ENCODE results near the gene CASP12.
A peak's percentile ranks its signal among the peaks of the same experiment; 100 is the strongest.

The CASP12 gene

DNA sequence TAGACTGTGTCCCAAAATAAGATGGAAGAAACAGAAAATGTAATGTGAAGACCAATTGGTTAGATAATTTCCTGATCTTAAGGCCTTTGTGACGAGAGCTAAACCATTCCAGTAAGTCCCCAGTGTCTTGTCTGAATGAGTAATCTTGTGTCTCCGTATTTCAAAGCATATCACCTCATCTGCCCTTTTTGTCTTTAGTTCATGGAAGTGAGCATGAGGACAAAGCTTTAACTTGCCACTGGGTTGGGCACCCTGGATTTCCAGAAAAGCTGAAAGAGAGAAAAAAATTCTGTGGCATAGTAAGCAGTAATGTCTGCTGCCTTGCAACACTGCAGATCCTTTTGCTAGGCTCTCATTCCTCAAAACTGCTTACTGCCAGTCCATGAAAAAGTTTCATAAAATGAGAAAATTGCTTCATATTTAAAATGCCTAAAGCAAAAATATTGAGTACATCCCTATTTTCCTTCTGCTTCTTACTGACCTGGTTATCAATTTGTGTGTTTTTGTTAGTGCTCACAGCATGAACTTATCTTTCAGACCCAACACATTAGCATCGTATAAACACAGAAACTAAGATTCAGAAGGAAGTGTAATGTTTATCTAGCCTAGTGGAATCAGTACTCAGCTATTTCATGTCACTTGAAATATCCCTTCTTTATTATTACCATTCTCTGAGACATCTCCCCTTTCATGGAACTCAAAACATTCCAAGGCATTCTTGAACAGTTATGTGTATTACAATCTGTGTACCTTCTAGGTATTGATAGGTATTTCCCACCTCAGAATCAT lies 5.3 kb downstream of the CASP12 start:
- DNase-seq, result no peak

DNA sequence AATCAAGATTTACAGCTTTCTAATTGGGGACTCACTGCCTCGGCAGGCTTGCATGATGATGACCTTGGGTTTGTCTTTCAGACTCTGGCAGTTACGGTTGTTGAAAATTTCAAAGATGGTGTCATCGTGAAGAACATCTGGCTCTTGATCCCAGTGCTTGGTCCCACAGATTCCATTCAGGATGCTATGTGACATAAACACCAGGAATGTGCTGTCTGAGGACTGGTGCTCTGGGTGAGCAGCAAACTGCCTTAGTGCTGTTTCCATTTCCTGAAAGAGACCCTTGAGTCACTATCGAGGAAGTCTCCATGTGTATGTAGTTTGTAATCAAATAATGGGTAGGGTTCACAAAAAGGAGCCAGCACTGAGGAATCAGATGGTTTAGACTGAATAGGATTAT lies 7.1 kb downstream of the CASP12 start:
- no peak for DNase-seq

DNA sequence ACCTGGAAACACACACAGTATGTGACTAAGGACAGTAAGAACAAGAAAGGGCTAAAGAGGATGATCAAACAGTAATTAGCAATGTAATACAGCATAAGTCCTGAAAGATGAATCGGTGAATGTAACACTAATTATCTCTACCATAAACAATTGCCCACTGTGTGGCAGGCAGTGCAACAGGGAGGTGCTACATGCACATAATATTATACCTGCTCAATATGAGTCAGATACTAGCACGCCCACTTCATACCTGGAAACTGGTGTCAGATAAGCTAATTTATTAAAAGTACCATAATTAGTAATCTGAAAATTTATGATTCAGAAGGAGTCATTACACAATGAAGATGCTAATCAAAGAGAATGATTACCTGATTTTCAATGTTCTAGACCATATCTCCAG lies 14.9 kb downstream of the CASP12 start:
- no peak for DNase-seq

DNA sequence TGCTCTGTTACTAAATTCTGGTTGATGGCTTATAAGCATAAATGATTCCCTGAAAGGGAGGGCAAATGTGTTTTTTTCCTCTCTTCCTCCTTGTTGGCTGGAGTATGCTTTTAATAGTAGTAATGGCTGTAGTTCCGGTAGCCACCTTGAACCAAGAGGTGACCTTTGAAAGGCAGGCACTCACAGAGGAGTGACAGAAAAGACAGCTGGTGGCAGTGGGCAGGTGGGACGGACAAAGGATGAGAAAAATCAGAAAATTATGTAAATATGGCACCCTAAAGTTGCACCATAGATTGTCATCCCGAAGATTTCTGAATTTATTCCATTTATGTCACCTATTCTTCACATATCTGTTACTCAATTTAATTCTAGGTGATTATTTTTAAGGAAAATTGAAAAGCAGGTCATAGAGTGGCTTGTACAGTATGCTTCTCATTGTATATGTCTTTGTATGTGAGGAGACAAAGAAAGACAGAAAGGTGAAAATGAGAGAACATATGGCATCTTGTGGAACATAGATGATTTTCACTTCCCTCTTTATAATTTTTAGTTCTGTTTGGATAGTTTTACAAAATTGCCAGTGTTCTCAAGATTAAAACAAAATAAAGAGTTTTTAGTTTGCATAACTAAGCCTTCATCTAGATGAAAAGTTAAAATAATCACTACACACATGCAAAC lies 17.0 kb downstream of the CASP12 start:
- no peak for DNase-seq

DNA sequence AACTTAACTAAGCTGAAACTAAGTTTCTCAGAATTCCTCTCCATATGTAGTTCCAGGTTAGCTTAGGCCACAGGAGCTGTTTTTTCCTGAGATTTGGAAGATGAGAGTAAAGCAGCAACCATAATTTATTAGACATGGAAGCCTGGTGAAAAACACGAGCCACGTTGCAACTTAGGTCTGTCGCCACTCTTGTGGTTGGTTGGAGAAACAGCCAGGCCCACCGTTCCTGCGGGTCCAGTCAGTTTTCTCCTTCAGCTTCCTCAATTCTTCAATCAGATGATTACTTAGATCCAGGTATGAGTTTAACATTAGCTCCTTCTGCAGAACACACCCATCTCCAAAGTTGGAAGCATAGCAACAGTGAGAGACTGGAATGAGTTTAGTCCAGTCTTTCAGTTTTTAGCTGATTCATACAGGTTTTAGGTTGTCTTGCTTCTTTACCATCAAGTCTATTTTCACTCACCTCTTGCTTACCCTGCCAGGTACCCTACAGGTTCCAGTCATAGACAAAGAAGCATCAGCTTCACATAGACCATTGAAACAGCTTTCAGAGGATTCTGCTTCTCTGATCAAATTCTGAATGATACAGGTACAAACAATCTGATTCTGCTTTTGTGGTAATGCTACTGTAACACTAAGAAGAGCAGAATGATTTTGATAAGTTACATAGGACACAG lies 18.6 kb downstream of the CASP12 start:
- DNase-seq, result no peak

DNA sequence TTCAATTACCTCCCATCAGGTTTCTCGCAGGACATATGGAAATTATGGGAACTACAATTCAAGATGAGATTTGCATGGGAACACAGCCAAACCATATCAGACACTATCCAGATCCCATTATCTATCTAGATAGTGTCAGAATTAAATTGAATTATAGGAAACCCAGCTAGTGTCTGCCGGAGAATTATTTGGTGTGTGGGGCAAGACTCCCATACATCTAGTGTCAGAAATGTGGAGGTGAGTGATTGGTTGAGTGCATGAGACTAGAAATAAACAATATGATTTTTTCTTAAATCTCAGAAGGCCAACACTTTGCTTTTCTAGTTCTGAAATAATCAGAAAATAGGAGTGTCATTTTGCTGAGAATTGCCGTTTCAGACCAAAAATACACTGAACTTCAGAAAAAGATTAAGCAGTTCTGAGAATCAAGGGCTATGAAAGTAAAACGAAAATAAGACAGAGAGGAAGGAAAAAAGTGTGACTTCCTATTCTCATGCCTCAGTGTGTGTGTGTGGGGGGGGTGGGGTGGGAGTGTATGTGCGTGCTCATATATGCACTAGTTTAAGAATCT lies 21.3 kb downstream of the CASP12 start:
- DNase-seq, result no peak

DNA sequence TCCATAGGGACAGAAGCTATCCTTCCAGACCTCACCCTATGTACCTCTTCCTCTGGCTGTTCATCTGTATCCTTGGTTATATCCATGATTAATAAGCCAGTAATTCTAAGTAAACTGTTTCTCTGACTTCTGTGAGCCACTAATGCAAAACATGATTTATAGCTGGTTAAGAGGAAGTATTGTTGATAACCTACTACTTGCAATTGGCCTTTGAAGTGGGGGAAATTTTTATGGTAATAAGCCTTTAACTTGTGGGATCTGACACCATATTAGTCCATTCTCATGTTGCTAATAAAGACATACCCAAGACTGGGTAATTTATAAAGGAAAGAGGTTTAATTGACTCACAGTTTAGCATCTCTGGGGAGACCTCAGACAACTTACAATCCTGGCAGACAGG lies 21.9 kb downstream of the CASP12 start:
- DNase-seq, result no peak

DNA sequence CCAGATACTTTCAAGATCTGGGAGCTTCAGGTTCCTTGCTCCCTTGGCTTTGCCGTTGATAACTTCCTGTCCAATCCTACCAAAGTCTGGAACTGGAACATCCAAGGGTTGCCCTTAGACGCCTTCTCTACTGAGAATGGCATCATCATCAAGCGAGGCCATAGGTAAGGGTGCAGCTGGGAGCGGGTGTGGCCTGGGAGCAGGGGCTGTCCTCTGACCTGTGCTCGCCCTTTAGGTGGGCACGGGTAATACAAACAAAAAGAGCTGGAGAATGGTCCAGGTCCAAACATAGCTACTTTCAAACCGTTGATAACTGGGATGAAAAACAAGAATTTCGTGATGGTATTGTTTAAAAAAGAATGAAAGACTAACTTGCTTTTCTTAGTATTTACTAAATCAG lies 25.0 kb downstream of the CASP12 start:
- DNase-seq, result no peak

DNA sequence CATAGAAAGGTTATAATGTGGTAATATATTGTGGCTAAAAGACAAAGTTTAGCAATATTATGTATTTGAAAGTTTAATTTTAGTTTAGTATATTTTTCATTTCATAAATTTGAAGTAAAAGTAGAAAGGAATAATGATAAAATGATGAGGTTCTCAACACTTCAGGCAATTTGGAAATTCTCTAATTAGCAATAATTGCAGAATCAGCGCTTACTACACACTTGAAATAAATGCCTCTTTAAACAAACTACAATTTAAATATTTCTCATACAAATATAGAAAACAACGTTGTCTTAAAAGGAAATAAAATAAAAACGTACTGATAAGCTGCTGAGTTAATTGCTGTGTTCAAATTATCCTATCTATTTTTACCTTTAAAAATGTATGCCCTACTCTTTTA lies 25.9 kb downstream of the CASP12 start:
- no peak for DNase-seq

DNA sequence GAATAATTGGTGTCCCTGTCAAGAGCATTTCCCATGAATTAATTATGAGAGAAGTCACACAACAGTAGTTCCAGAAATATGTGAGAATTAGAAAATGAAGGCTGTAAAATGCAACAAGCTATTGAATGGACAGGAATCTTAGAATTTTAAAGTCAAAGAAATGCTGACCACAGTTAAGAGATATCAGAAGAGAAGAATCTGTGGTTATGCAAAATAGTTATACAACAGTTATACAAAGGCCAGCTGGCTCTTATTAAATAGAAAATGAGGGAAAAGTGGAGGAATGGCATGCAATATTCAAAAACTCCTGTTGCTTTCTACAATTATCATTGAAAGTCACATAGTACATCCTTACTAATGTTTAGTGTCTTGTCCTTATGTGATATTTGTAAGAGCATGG lies 27.4 kb downstream of the CASP12 start:
- no peak for DNase-seq

DNA sequence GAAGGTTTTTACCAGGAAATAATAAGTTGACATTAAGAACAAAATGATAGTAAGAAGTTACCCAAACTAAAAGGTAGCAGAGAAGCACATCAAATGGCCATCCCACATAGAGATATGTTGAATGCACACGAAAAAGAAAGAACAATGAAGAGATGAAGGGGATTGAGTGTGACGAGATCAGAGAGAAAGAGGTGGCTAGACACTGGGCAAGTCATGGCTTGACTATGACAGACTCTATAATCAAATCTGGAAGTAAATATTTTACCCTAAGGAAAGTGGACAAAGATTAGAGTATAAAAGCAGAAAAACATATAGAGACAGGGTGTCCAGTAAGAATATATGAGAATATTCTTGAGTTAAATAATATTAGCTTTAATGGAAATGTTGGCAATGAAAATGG lies 31.4 kb downstream of the CASP12 start:
- no peak for DNase-seq

DNA sequence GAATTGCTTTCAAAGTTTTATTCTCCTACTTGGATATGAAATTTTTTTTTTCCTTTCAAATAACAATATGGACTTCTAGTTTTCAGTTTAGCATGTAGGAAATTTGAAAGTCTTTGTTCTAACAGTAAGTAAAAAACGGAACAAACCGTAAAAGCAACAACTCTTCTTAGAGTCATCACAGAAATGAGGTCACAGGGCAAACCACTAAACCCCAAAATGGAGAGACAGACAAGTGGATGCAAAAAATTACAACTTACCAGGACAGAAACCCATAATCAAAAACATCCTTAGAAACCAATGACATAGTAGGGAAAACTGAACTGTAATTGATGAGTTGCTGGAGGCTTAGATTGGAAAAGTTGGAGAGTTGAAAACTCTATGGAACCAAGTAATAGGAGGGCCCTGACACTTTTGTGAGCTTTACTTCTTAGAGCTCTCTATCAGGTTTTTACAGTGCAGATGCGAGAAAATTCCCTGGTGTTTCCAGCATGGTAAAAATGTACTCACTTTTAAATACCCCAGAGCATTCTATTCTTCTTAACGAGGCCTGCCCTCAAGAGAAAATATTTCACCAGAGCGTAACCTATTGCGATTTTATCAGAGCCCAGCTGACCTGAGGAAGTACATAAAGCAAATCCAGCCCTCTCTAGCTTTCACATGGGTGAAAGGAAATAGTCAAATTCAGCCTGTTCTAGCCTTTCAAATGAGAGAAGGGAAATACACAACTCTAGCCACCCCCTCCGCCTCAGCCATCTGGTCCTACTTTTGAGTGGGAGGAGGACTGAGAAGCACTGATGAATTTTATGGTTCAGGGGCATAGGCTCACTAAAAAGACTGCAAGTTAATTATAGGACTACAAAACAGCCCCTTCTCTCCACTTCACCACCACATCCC lies 39.1 kb downstream of the CASP12 start:
- DNase-seq, result peak in 12 of 58 donors; percentile 0 to 31 (median 4)

DNA sequence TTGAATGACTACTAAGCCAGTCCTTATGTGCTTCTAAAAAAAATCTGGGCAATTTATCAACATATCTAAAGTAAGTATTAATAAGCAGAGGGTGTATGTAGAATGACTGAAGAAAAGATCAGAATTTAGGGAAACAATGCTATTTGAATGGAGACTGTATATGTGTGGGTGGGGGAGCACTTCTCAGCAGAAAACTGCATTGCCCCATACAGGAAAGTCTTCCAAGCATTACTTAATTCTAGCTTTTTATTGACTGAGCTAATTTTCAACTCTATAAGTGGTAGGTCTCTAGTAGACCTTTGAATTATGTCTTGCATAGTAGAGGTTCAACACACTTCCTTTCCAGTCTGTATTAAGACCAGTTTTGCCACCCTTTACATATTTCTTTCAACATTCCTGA lies 41.7 kb downstream of the CASP12 start:
- DNase-seq, result no peak

DNA sequence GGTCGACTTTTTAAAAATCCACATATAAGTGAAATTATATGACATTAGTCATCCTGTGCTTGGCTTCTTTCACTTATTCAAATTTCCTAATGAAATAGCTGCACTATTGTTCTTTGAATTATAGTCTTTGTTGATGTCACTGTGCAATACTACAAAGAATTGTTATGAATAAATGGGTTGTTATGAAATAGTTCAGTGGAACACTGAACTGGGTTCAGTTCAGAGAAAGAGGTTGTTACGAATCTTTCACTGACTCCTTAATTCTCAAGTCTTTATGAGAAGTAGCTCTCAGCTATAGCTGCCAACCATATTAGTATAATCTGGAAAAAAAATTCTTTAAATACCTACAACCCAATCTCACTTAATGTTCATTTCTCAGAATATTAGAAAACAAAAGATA lies 42.3 kb downstream of the CASP12 start:
- no peak for DNase-seq

DNA sequence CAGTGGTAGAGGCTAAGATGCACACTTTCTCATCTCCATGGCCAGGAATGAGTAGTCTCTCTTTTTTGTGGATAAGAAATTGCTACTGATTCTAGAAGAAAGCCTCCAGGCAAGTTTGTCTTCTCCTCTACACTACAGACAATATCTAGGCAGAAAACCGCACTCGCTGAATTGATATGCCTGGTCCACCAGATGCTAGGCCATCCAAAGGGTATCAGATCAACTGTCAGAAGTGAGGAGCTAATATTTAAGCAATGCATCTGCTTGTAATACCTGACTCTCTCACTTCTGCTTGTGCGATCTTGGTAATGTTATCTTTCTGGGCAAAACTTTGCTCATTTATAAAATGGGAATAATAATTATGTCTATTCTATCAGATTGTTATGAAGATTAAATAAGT lies 45.0 kb downstream of the CASP12 start:
- DNase-seq, result no peak

DNA sequence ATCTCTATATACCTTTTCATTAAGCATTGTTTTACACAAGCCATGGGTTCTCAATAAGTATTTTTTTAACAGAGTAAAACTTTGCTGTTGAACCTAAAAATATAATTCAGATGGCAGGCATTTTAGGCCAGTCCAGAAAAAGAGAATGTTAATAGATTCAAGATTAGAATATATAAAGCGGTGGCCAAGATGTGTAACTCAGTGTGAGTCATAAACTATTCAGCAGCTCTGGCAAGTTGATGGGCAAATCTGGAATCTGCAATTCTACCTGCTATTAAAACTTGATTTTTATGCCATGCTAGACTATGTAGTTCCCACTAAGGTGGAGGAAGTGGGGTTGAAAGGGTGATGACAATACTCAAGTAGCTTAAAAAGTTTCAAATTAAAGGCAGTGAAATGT lies 45.4 kb downstream of the CASP12 start:
- DNase-seq, result no peak

DNA sequence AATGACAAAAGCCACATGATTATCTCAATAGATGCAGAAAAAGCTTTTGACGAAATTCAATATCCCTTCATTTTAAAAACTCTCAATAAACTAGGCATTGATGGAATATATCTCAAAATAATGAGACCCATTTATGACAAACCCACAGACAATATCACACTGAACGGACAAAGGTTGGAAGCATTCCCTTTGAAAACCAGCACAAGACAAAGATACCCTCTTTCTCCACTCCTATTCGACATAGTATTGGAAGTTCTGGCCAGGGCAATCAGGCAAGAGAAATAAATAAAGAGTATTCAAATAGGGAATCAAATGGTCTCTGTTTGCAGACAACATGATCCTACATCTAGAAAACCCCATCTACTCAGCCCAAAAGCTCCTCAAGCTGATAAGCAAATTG lies 52.0 kb downstream of the CASP12 start:
- peak in 1 of 58 donors; percentile 7 for DNase-seq

DNA sequence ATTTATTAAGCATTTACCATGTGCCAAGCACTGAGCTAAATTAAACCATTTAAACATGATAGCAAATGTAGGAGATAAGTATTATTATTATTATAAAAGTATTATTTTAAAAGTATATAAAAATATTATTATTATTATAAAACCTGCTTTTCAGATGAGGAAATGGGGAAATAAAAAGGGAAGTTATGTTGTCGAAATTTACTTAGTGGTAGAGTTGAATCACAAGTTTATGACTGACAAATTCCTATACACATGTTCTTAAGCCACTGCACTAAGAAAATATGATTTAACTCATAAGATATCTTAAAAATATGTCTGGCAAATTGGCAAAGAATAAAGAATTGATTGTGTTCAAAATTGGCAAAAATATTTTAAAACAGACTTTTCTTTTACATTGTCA lies 53.8 kb downstream of the CASP12 start:
- no peak for DNase-seq

DNA sequence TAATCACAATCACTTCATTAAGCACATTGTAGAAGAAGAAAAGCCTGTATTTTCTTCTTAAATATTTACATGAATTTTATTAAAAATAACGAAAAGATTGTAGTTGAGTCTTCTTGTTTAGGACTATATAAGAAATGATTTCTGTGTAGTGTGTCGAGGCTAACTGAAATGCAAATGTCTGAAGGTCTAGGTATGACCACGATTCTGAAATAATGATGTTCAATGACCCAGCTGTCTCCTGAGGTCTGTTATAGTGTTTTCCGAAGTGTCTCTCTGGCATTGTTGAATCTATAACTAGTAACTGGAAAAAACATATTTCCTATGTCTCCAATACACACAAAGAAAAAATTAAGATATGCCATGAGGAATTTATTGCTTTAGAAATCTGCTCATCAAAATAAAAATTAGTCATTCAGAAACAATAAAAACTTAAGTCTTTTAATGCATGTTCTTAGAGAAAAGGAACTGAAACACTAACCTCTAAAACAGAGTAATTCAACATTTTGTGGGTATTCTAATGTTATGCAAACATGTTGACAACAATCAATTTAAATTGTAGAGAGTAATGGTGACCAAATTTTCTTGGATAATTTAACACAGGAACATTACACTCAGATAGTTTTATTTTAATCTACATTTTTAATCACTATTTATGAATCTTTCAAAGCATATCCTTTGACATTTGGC lies 55.0 kb downstream of the CASP12 start:
- no peak for DNase-seq

DNA sequence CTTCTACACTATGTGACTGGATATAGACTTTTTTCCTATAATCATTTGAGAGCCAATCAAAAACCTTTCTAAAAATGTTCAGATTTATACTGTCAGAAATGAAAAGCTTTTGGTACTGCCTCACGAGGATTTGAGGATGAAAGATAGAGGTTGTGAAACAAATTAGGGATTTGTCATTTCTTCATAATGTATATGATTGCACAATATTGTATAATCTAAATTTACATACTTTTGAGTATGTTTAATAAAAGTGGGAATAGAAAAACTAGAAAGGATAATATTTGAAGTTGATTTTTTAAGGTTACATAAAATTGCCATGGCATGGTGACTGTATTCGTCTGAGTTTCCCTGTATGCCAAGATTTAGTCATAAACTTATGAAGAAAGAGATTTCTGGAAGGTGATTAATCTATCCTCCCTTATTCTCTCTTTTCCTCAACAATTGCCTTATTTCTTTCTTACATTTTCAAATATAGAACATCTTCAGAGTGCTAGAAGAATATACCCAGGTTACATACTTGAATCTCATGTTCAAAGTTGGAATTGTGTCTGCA lies 56.2 kb downstream of the CASP12 start:
- no peak for DNase-seq
